Measurements from ENCODE around the gene SSUH2. TPM values are rescaled to one million over a fixed set of nuclear protein-coding genes. Genes with fewer than 3 reads are reported as not detected.
A peak's percentile ranks its signal among the peaks of the same experiment; 100 is the strongest.

The SSUH2 gene
- total and polyA plus RNA-seq, 2 of the 13 experiments (the other 11 are each of a cell fraction or from before 2014, with no cell fraction given) = 38.1 to 136 TPM

GRCh38 chr3:8655387-8655835 lies 10.8 kb upstream of the SSUH2 start (continued):
- TF ChIP-seq ZHX2 (IDR thresholded peaks at IDR 0.05; ENCODE audit: low read depth) (no peak), ZHX2 (CRISPR knock-in tag; IDR thresholded peaks at IDR 0.05; ENCODE audit: borderline replicate concordance) (no peak), ZNF605 (CRISPR knock-in tag; IDR thresholded peaks at IDR 0.05) (no peak), KAT2B (IDR thresholded peaks at IDR 0.05; ENCODE audit: borderline replicate concordance, low read depth, low read length) (no peak), ZBTB14 (CRISPR knock-in tag; IDR thresholded peaks at IDR 0.05) (no peak), KDM1A (CRISPR knock-in tag; IDR thresholded peaks at IDR 0.05) (no peak), CEBPG (CRISPR knock-in tag; IDR thresholded peaks at IDR 0.05) (peak; percentile 26), ZNF615 (CRISPR knock-in tag; IDR thresholded peaks at IDR 0.05; ENCODE audit: borderline replicate concordance) (no peak), ZNF136 (CRISPR knock-in tag; IDR thresholded peaks at IDR 0.05; ENCODE audit: low read depth) (no peak), ZNF20 (CRISPR knock-in tag; IDR thresholded peaks at IDR 0.05) (no peak), MAF1 (CRISPR knock-in tag; IDR thresholded peaks at IDR 0.05; ENCODE audit: borderline replicate concordance) (no peak), ZNF501 (CRISPR knock-in tag; IDR thresholded peaks at IDR 0.05) (no peak), TRAFD1 (CRISPR knock-in tag; IDR thresholded peaks at IDR 0.05; ENCODE audit: borderline replicate concordance) (no peak), ZFP36 (IDR thresholded peaks at IDR 0.05; ENCODE audit: borderline replicate concordance, low read depth, low read length, partially characterized antibody) (no peak), ZKSCAN1 (IDR thresholded peaks at IDR 0.05; ENCODE audit: low read length) (no peak), EED (CRISPR knock-in tag; IDR thresholded peaks at IDR 0.05) (no peak)
- TF ChIP-seq, protein P1, sequence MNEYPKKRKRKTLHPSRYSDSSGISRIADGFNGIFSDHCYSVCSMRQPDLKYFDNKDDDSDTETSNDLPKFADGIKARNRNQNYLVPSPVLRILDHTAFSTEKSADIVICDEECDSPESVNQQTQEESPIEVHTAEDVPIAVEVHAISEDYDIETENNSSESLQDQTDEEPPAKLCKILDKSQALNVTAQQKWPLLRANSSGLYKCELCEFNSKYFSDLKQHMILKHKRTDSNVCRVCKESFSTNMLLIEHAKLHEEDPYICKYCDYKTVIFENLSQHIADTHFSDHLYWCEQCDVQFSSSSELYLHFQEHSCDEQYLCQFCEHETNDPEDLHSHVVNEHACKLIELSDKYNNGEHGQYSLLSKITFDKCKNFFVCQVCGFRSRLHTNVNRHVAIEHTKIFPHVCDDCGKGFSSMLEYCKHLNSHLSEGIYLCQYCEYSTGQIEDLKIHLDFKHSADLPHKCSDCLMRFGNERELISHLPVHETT (CRISPR knock-in tag; conservative IDR thresholded peaks at IDR 0.05) = no peak
- TF ChIP-seq, protein P2, sequence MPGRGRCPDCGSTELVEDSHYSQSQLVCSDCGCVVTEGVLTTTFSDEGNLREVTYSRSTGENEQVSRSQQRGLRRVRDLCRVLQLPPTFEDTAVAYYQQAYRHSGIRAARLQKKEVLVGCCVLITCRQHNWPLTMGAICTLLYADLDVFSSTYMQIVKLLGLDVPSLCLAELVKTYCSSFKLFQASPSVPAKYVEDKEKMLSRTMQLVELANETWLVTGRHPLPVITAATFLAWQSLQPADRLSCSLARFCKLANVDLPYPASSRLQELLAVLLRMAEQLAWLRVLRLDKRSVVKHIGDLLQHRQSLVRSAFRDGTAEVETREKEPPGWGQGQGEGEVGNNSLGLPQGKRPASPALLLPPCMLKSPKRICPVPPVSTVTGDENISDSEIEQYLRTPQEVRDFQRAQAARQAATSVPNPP (CRISPR knock-in tag; IDR thresholded peaks at IDR 0.05) = no peak

Measured in HepG2 (cell line).